ENCODE measurements around the gene WAPL. TPM values are rescaled to one million over a fixed set of nuclear protein-coding genes. Genes with fewer than 3 reads are reported as not detected.

The WAPL gene
- total and polyA plus RNA-seq, 2 of the 4 experiments (the other 2 are of a cell fraction): 11.5 to 31.7 TPM

- H3K27me3 ChIP-seq (ENCODE audit: control insufficient read depth, insufficient read depth, low read length): no peaks in the 10 kb centered on the region
- H3K9me3 ChIP-seq (ENCODE audit: control insufficient read depth, insufficient read depth, low read length): no peaks in the 10 kb centered on the region
- DNase-seq (no peak), ATAC-seq (ENCODE audit: low read depth) (no peak)
- no peak overlapping the region for H4K8ac ChIP-seq (ENCODE audit: low read depth in 2 of 2, low read length in 2 of 2)
- peaks cover 17% of the 10 kb centered on the region for H3K36me3 ChIP-seq (ENCODE audit: control insufficient read depth, insufficient read depth, low read length)
- H2BK20ac ChIP-seq (ENCODE audit: low read depth, low read length): no peak overlapping the region
- H3K4me3 ChIP-seq (ENCODE audit: insufficient read depth, low read depth, low read length): no peak overlapping the region
- dilution Hi-C loops (cut with HindIII; ENCODE audit: low sequenced_read_pairs, unreplicated experiment): no loop called here
- no CpG with 5 or more reads among the region's 8 CpGs for WGBS, 2 experiments (ENCODE audit: extremely low coverage in 2 of 2, insufficient read length in 1 of 2)
- no peak overlapping the region for H3K56ac ChIP-seq (ENCODE audit: extremely low read depth, insufficient read depth, low read length)
- H2AFZ ChIP-seq (replicated peaks; ENCODE audit: low read length, poor library complexity): no peak overlapping the region
- peaks cover 26 to 54% of the 10 kb centered on the region in 2 experiments for H3K79me1 ChIP-seq (ENCODE audit: low read depth in 1 of 2, low read length in 2 of 2)
- intact Hi-C loops (cut with micrococcal nuclease): loop anchor here (5.0 kb wide), 1 partner anchor 43 kb away; no protein-coding TSS in a partner anchor
- no peak overlapping the region for H3K27ac ChIP-seq (ENCODE audit: insufficient read depth, low read length)
- no peak overlapping the region for H2AK9ac ChIP-seq (replicated peaks; ENCODE audit: low read depth, low read length, poor library complexity)
- H2BK5ac ChIP-seq (ENCODE audit: low read depth, low read length, poor library complexity, severe bottlenecking): no peak overlapping the region
- ChIA-PET POLR2A (ENCODE audit: unreplicated experiment) (no interaction called here), CTCF (no interaction called here)
- H2BK120ac ChIP-seq (ENCODE audit: low read depth, low read length): no peak overlapping the region
- H2BK15ac ChIP-seq (ENCODE audit: low read depth, low read length): no peak overlapping the region
- H3K18ac ChIP-seq (ENCODE audit: low read depth, low read length): no peak overlapping the region
- H2AK5ac ChIP-seq (ENCODE audit: low read depth, low read length): no peak overlapping the region
- no peak overlapping the region for H3K4ac ChIP-seq (ENCODE audit: low read depth, low read length)
- H3K4me2 ChIP-seq (ENCODE audit: low read depth, low read length): no peak overlapping the region
- no TSS peak for BruUV-seq (replicated peaks)
- no peaks in the 10 kb centered on the region; the same call in none of the 2 replicates for H3K9me1 ChIP-seq (ENCODE audit: insufficient read depth, low read length)
- no peak overlapping the region for H4K91ac ChIP-seq (ENCODE audit: insufficient read depth, low read depth, low read length)
- H3K4me1 ChIP-seq (ENCODE audit: control insufficient read depth, insufficient read depth, low read length): no peaks in the 10 kb centered on the region
- H4K5ac ChIP-seq (ENCODE audit: low read depth, low read length): no peak overlapping the region
- no peak for TF ChIP-seq FOS (IDR thresholded peaks at IDR 0.05; ENCODE audit: low read depth, low read length)
- no peak for TF ChIP-seq NFE2L2 (IDR thresholded peaks at IDR 0.05; ENCODE audit: low read depth, low read length)
- no peak for TF ChIP-seq RCOR1 (IDR thresholded peaks at IDR 0.05; ENCODE audit: insufficient replicate concordance, low read length)
- TF ChIP-seq MXI1 (IDR thresholded peaks at IDR 0.05; ENCODE audit: borderline replicate concordance, low read depth, low read length): no peak
- no peak for TF ChIP-seq RFX5 (IDR thresholded peaks at IDR 0.05; ENCODE audit: low read depth, low read length)
- TF ChIP-seq RAD21 (IDR thresholded peaks at IDR 0.05; ENCODE audit: low read length): no peak
- no peak for TF ChIP-seq CEBPB (IDR thresholded peaks at IDR 0.05; ENCODE audit: low read depth, low read length)
- no peak for TF ChIP-seq MAZ (IDR thresholded peaks at IDR 0.05; ENCODE audit: borderline replicate concordance, low read depth, low read length)
- no peak for TF ChIP-seq CHD1 (IDR thresholded peaks at IDR 0.05; ENCODE audit: low read depth, low read length)
- no peak overlapping the region for H3K14ac ChIP-seq (replicated peaks; ENCODE audit: low read depth, low read length)
- no peak overlapping the region for H3K23ac ChIP-seq (ENCODE audit: low read depth, low read length)
- peaks cover 12% of the 10 kb centered on the region for H4K20me1 ChIP-seq (ENCODE audit: insufficient read depth, low read length)
- no peak overlapping the region for H3K9ac ChIP-seq (ENCODE audit: low read depth, low read length)
- in situ Hi-C loops (cut with MboI; ENCODE audit: low sequenced_read_pairs): no loop called here
Observed at GRCh38 chr10:86489960-86490612, 31.5 kb downstream of the WAPL start.

Measured in IMR-90 (cell line).